ENCODE results near the gene CREBL2.
"Not testable (repeated sequence)": the region's sequence is repeated elsewhere in the genome, so short reads cannot be mapped to it uniquely, and the experiment has no call there.

Gene CREBL2

DNA sequence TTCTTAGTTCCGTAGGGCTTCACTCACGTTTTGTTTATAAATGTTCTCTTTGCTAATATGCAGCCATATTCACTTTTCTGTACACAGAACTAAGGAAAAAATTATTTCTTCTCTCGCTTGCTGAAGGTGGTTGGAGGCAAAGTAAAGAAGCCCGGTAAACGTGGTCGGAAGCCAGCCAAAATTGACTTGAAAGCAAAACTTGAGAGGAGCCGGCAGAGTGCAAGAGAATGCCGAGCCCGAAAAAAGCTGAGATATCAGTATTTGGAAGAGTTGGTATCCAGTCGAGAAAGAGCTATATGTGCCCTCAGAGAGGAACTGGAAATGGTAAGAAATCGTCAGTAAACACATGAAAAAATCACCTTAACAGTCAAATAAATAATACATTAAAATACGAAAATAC lies 24.0 kb downstream of the CREBL2 start:
- DNase-seq (ENCODE audit: low read depth in 1 of 2, low spot score in 1 of 2) = no peak

DNA sequence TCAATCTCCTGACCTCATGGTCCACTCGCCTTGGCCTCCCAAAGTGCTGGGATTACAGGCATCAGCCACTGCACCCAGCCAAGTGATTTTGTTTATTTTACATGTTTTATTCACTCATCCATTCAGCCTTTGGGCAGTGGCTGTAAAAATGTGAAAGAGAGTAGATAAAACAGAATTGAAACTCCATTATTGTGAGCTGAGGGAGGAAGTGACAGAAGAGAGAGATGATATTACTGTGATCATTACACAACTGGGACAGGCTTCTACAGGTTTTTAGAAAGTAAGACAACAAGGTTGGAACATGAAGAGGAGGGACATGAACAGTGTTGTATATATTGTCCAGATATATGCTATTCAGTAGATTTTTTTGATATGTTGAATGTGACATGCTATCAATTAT lies 25.0 kb downstream of the CREBL2 start:
- DNase-seq (ENCODE audit: low read depth in 1 of 2, low spot score in 1 of 2) = no peak

DNA sequence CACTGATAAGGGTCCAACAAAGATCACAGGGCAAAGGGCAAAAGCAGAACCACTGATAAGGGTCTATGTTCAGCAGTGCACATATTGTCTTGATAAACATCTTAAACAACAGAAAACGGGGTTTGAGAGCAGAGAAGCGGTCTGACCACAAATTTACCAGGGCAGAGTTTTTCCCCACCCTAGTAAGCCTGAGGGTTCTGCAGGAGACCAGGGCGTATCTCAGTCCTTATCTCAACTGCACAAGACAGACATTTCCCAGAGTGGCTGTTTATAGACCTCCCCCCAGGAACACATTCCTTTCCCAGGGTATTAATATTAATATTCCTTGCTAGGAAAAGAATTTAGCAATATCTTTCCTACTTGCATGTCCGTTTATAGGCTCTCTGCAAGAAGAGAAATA lies 28.3 kb downstream of the CREBL2 start:
- DNase-seq (ENCODE audit: low read depth in 1 of 2, low spot score in 1 of 2) = not testable (repeated sequence)

- DNase-seq (ENCODE audit: low read depth in 1 of 2, low spot score in 1 of 2) = no peak
Observed at GRCh38 chr12:12641650-12642049, 30.0 kb downstream of the CREBL2 start.

GRCh38 chr12:12642916-12643315 lies 31.2 kb downstream of the CREBL2 start:
- no peak for DNase-seq (ENCODE audit: low read depth in 1 of 2, low spot score in 1 of 2)

DNA sequence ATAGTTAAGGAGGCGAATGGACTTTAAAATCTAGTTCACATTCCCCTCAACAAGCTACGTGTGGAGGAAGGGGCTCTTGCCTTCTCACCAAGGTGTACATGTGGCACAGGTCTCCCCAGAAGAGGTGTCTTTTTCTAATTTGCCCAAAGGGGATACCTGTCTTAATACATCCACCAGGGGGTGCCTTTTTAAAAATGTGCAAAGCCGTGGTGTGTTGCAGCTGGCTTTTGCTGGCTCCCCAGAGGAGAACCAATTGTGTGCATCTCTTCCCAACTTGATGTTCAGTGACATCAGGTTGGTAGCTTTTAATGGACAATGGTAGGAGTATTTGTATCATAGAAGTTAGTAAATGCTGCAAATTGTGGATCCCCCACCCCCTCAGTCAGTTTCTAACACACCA lies 33.8 kb downstream of the CREBL2 start:
- no peak for DNase-seq (ENCODE audit: low read depth in 1 of 2, low spot score in 1 of 2)

GRCh38 chr12:12645968-12646367 lies 34.3 kb downstream of the CREBL2 start:
- DNase-seq (ENCODE audit: low read depth in 1 of 2, low spot score in 1 of 2) = not testable (repeated sequence)

GRCh38 chr12:12646483-12647072 lies 34.9 kb downstream of the CREBL2 start:
- DNase-seq (ENCODE audit: low read depth in 1 of 2, low spot score in 1 of 2) = no peak

GRCh38 chr12:12648284-12648683 lies 36.6 kb downstream of the CREBL2 start:
- DNase-seq (ENCODE audit: low read depth in 1 of 2, low spot score in 1 of 2) = no peak

DNA sequence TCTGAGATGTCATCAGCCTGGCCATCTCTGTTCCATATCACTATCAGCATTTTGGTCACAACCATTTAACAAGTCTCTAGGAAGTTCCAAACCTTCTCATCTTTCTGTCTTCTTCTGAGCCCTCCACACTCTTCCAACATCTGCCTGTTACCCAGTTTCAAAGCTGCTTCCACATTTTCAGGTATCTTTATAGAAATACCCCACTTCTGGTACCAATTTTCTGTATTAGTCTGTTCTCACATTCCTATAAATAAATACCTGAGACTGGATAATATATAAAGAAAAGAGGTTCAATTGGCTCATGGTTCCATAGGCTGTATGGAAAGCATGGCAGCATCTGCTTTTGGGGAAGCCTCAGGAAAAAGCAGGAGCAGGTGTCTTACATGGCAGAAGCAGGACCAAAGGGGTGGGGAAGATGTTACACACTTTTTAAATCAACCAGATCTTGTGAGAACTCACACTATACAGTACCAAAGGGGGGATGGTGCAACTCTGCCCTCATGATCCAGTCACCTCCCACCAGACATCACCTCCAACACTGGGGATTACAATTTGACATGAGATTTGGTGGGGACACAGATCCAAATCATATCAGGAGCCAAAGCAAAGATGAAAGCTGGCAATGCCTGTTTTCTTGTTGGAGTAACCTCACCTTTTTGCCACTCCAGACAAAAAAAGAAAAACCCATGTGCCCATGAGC lies 37.4 kb downstream of the CREBL2 start:
- no peak for DNase-seq (ENCODE audit: low read depth in 1 of 2, low spot score in 1 of 2)

GRCh38 chr12:12651752-12652151 lies 40.1 kb downstream of the CREBL2 start:
- no peak for DNase-seq (ENCODE audit: low read depth in 1 of 2, low spot score in 1 of 2)

DNA sequence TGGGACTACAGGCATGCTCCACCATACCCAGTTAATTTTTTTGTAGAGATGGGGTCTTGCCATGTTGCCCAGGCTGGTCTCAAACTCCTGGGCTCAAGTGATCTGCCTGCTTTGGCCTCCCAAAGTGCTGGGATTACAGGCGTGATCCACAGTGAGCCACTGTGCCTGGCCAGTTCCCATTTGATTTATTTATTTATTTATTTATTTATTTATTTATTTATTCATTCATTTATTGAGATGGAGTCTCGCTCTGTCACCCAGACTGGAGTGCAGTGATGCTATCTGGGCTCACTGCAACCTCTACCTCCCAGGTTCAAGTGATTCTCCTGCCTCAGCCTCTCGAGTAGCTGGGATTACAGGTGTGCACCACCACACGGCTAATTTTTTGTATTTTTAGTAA lies 41.0 kb downstream of the CREBL2 start:
- not testable (repeated sequence) for DNase-seq (ENCODE audit: low read depth in 1 of 2, low spot score in 1 of 2)

GRCh38 chr12:12653922-12654321 lies 42.2 kb downstream of the CREBL2 start:
- no peak for DNase-seq (ENCODE audit: low read depth in 1 of 2, low spot score in 1 of 2)

DNA sequence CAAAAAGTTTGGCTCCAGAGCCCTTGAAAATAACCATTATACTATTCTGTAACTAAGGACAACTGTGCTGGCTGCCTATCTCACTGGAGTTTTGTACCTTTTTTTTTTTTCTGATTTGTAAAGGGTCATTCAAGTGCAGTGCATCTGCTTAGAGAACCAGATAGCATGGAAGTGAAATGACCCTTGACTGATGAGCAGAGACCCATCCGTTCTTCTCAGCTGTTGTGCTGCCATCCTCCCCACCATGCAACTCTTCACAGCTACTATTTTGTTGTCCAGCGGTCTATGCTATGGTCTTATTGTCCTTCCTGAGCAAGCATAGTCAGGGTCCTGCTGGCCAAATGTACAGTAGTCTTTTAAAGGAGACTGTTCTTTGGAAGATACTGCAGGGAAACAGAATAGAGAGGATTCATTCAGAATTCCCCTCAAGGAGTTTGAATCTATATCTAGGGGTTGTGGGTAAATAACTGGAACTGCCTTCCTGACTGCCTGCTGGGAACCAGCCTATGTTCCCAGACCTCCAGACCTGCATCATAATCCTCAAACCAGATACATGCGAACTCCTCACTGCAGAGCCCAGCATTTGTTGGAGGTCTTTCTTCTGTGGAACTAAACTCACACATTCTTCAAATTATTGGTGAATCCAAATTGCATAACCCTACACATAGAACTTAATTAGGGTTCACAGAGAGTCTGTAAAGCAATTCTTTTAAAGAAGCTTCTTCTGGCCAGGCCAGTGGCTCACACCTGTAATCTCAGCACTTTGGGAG lies 43.2 kb downstream of the CREBL2 start:
- DNase-seq (ENCODE audit: low read depth in 1 of 2, low spot score in 1 of 2) = no peak

- no peak for DNase-seq (ENCODE audit: low read depth in 1 of 2, low spot score in 1 of 2)
Observed at GRCh38 chr12:12660201-12660600, 48.5 kb downstream of the CREBL2 start.

DNA sequence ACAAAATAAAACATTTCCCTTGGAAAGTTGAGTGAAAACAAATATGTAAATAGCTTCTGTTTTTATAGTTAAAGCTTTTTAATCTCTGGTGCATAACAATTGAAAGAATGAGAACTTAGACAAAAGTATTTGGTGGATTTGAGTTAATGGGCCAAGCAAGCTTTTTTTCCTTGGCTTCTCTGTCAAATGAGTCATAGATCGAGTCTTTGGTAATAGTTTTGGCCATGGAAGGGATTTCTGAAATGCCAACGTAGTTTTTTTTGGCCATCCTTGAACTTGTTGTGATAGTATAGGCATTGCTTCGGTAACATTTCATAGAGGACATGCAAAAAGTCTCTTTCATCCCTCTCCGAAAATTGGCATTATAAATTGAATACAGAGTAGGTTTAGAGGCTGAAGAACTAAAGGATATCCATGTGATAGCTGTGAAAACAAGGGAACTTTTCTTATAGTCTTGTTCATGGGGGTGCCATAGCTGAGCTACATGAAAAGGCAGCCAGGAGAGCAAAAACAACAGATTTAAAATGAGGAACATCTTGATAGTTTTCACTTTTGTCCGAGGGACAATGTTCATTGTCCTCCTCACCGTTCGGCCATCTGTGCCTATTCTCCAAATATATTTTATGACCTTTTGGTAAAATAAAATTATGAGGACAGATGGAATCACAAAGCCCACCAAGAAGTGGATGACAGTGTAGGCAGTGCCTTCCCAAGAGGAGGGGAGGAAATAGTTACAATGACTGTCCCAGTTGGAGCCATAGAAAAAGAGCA lies 49.6 kb downstream of the CREBL2 start:
- no peak for DNase-seq (ENCODE audit: low read depth in 1 of 2, low spot score in 1 of 2)

GRCh38 chr12:12663644-12664294 lies 52.1 kb downstream of the CREBL2 start:
- no peak for DNase-seq (ENCODE audit: low read depth in 1 of 2, low spot score in 1 of 2)

- no peak for DNase-seq (ENCODE audit: low read depth in 1 of 2, low spot score in 1 of 2)
Observed at GRCh38 chr12:12665194-12665593, 53.5 kb downstream of the CREBL2 start.

- no peak for DNase-seq (ENCODE audit: low read depth in 1 of 2, low spot score in 1 of 2)
Observed at GRCh38 chr12:12668005-12668404, 56.3 kb downstream of the CREBL2 start.

GRCh38 chr12:12669020-12669419 lies 57.3 kb downstream of the CREBL2 start:
- DNase-seq (ENCODE audit: low read depth in 1 of 2, low spot score in 1 of 2) = no peak
